Measurements from ENCODE around the gene ZNF682. TPM values are rescaled to one million over a fixed set of nuclear protein-coding genes. Genes with fewer than 3 reads are reported as not detected.
A peak's percentile ranks its signal among the peaks of the same experiment; 100 is the strongest.
"Not testable (repeated sequence)": the region's sequence is repeated elsewhere in the genome, so short reads cannot be mapped to it uniquely, and the experiment has no call there.

Gene ZNF682
- total RNA-seq, 1 experiment from 2014 or later, result 2.4 TPM

GRCh38 chr19:20051841-20052768, 12.8 kb upstream of the ZNF682 start:
- peak; percentile 86 for DNase-seq
- Histone ChIP-seq H3K4me3 (ENCODE audit: insufficient read depth, low read depth, low read length) (peak overlapping the region; percentile 85), H3K36me3 (replicated peaks; ENCODE audit: control insufficient read depth, insufficient read depth, low read length) (no peaks in the 10 kb centered on the region), H3K27me3 (ENCODE audit: control insufficient read depth, insufficient read depth, low read length) (no peaks in the 10 kb centered on the region)

- not testable (repeated sequence) for H3K27me3 ChIP-seq (ENCODE audit: control insufficient read depth, insufficient read depth, low read length); DNase-seq; H3K36me3 ChIP-seq (replicated peaks; ENCODE audit: control insufficient read depth, insufficient read depth, low read length); H3K4me3 ChIP-seq (ENCODE audit: insufficient read depth, low read depth, low read length)
Measured at GRCh38 chr19:20045742-20046141, 6.4 kb upstream of the ZNF682 start.

- no peak for DNase-seq
- H3K4me3 ChIP-seq (ENCODE audit: insufficient read depth, low read depth, low read length), result no peak overlapping the region
- H3K27me3 ChIP-seq (ENCODE audit: control insufficient read depth, insufficient read depth, low read length), result no peaks in the 10 kb centered on the region
- no peaks in the 10 kb centered on the region for H3K36me3 ChIP-seq (replicated peaks; ENCODE audit: control insufficient read depth, insufficient read depth, low read length)
Measured at GRCh38 chr19:20044663-20045062, 5.4 kb upstream of the ZNF682 start.

- peak overlapping the region; percentile 71 for H3K4me3 ChIP-seq (ENCODE audit: insufficient read depth, low read depth, low read length)
- DNase-seq, result no peak
- H3K36me3 ChIP-seq (replicated peaks; ENCODE audit: control insufficient read depth, insufficient read depth, low read length), result peaks cover 1% of the 10 kb centered on the region; the same call in 1 of the 2 replicates
- no peaks in the 10 kb centered on the region for H3K27me3 ChIP-seq (ENCODE audit: control insufficient read depth, insufficient read depth, low read length)
Measured at GRCh38 chr19:20038358-20039202, 725 bp downstream of the ZNF682 start.

- H3K27me3 ChIP-seq (ENCODE audit: control insufficient read depth, insufficient read depth, low read length), result no peaks in the 10 kb centered on the region
- no peak for DNase-seq
- no peak overlapping the region for H3K4me3 ChIP-seq (ENCODE audit: insufficient read depth, low read depth, low read length)
- peaks cover 1% of the 10 kb centered on the region; the same call in 1 of the 2 replicates for H3K36me3 ChIP-seq (replicated peaks; ENCODE audit: control insufficient read depth, insufficient read depth, low read length)
Measured at GRCh38 chr19:20035935-20036334, 3.4 kb downstream of the ZNF682 start.

GRCh38 chr19:20028611-20029010, 10.7 kb downstream of the ZNF682 start:
- Histone ChIP-seq H3K36me3 (replicated peaks; ENCODE audit: control insufficient read depth, insufficient read depth, low read length) (peaks cover 5% of the 10 kb centered on the region), H3K27me3 (ENCODE audit: control insufficient read depth, insufficient read depth, low read length) (no peaks in the 10 kb centered on the region), H3K4me3 (ENCODE audit: insufficient read depth, low read depth, low read length) (no peak overlapping the region)
- no peak for DNase-seq

GRCh38 chr19:20005741-20006140, 33.6 kb downstream of the ZNF682 start:
- peaks cover 22% of the 10 kb centered on the region for H3K36me3 ChIP-seq (replicated peaks; ENCODE audit: control insufficient read depth, insufficient read depth, low read length)
- H3K4me3 ChIP-seq (ENCODE audit: insufficient read depth, low read depth, low read length), result no peak overlapping the region
- H3K27me3 ChIP-seq (ENCODE audit: control insufficient read depth, insufficient read depth, low read length), result no peaks in the 10 kb centered on the region
- DNase-seq, result no peak

- no peak overlapping the region for H3K4me3 ChIP-seq (ENCODE audit: insufficient read depth, low read depth, low read length)
- peak; percentile 66 for DNase-seq
- H3K36me3 ChIP-seq (replicated peaks; ENCODE audit: control insufficient read depth, insufficient read depth, low read length), result no peaks in the 10 kb centered on the region
- no peaks in the 10 kb centered on the region for H3K27me3 ChIP-seq (ENCODE audit: control insufficient read depth, insufficient read depth, low read length)
Measured at GRCh38 chr19:19997656-19998268, 41.5 kb downstream of the ZNF682 start.

GRCh38 chr19:19966862-19967261, 72.4 kb downstream of the ZNF682 start:
- H3K27me3 ChIP-seq (ENCODE audit: control insufficient read depth, insufficient read depth, low read length), result no peaks in the 10 kb centered on the region
- no peaks in the 10 kb centered on the region for H3K36me3 ChIP-seq (replicated peaks; ENCODE audit: control insufficient read depth, insufficient read depth, low read length)
- DNase-seq, result no peak
- no peak overlapping the region for H3K4me3 ChIP-seq (ENCODE audit: insufficient read depth, low read depth, low read length)

GRCh38 chr19:19966126-19966525, 73.2 kb downstream of the ZNF682 start:
- DNase-seq; H3K36me3 ChIP-seq (replicated peaks; ENCODE audit: control insufficient read depth, insufficient read depth, low read length); H3K27me3 ChIP-seq (ENCODE audit: control insufficient read depth, insufficient read depth, low read length); H3K4me3 ChIP-seq (ENCODE audit: insufficient read depth, low read depth, low read length): not testable (repeated sequence)

- Histone ChIP-seq H3K36me3 (replicated peaks; ENCODE audit: control insufficient read depth, insufficient read depth, low read length) (no peaks in the 10 kb centered on the region), H3K4me3 (ENCODE audit: insufficient read depth, low read depth, low read length) (no peak overlapping the region), H3K27me3 (ENCODE audit: control insufficient read depth, insufficient read depth, low read length) (no peaks in the 10 kb centered on the region)
- DNase-seq, result no peak
Measured at GRCh38 chr19:19964416-19964815, 74.9 kb downstream of the ZNF682 start.

GRCh38 chr19:19959151-19959799, 80.0 kb downstream of the ZNF682 start:
- not testable (repeated sequence) for H3K27me3 ChIP-seq (ENCODE audit: control insufficient read depth, insufficient read depth, low read length); H3K36me3 ChIP-seq (replicated peaks; ENCODE audit: control insufficient read depth, insufficient read depth, low read length); DNase-seq; H3K4me3 ChIP-seq (ENCODE audit: insufficient read depth, low read depth, low read length)

GRCh38 chr19:19957766-19958165, 81.5 kb downstream of the ZNF682 start:
- H3K27me3 ChIP-seq (ENCODE audit: control insufficient read depth, insufficient read depth, low read length); DNase-seq; H3K36me3 ChIP-seq (replicated peaks; ENCODE audit: control insufficient read depth, insufficient read depth, low read length); H3K4me3 ChIP-seq (ENCODE audit: insufficient read depth, low read depth, low read length): not testable (repeated sequence)

- Histone ChIP-seq H3K36me3 (replicated peaks; ENCODE audit: control insufficient read depth, insufficient read depth, low read length) (no peaks in the 10 kb centered on the region), H3K4me3 (ENCODE audit: insufficient read depth, low read depth, low read length) (peak overlapping the region; percentile 10; the same call in 1 of the 2 replicates), H3K27me3 (ENCODE audit: control insufficient read depth, insufficient read depth, low read length) (no peaks in the 10 kb centered on the region)
- DNase-seq, result peak; percentile 73
Measured at GRCh38 chr19:19956434-19957075, 82.8 kb downstream of the ZNF682 start.
